GM21423 (cell line): Measurements from ENCODE around the gene TMEM219.

Source experiments
- ATAC-seq: cut with Tn5 transposase; IDR thresholded peaks from one replicate; pipeline ENCODE4 v1.9.1; 2021; ENCODE audit warnings: mild to moderate bottlenecking, moderate library complexity; ENCODE audit not compliant: unreplicated experiment

The TMEM219 gene

GRCh38 chr16:29978564-29979270 lies 16.8 kb downstream of the TMEM219 start:
- ATAC-seq, result no peak

DNA sequence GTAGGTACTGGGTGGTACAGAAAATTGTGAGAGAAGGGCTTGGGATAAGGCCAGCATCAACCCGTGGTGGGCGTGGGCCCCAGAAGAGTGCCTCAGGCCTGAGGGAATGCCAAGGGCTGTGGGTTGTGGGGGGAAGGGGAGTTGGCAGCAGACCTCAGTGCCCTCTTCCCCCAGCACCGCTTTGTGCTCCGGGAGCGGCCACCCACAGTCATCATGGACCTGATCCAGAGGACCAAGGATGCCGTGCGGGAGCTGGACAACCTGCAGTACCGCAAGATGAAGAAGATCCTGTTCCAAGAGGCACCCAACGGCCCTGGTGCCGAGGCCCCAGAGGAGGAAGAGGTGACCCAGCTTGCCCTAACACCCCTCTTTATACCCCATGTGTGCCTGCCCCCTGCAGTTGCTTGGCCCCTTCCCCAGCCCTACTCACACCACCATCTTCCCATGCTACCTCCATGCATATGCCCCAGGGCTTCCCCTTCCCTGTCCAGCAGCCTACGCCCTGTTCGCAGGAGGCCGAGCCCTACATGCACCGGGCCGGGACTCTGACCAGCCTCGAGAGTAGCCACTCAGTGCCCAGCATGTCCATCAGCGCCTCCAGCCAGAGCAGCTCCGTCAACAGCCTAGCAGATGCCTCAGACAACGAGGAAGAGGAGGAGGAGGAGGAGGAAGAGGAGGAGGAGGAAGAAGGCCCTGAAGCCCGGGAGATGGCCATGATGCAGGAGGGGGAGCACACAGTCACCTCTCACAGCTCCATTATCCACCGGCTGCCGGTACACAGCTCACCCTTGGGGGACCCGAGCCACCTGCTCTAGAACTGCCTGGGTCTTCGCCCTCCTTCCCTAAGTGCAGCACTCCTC lies 20.9 kb downstream of the TMEM219 start:
- no peak for ATAC-seq

GRCh38 chr16:29983420-29984136 lies 21.7 kb downstream of the TMEM219 start:
- ATAC-seq, result no peak

- no peak for ATAC-seq
Observed at GRCh38 chr16:29984137-29984763, 22.4 kb downstream of the TMEM219 start.

- no peak for ATAC-seq
Observed at GRCh38 chr16:29984764-29985147, 22.9 kb downstream of the TMEM219 start.

- no peak for ATAC-seq
Observed at GRCh38 chr16:29985271-29985811, 23.5 kb downstream of the TMEM219 start.

DNA sequence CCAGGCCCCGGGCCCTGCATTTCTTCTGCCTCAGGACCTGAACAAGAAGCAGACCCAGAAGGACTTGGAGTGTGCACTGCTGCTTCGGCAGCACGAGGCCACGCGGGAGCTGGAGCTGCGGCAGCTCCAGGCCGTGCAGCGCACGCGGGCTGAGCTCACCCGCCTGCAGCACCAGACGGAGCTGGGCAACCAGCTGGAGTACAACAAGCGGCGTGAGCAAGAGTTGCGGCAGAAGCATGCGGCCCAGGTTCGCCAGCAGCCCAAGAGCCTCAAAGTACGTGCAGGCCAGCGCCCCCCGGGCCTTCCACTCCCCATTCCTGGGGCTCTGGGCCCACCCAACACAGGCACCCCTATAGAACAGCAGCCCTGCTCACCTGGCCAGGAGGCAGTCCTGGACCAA lies 24.4 kb downstream of the TMEM219 start:
- no peak for ATAC-seq

- ATAC-seq, result no peak
Observed at GRCh38 chr16:29986931-29987330, 25.1 kb downstream of the TMEM219 start.

- ATAC-seq, result no peak
Observed at GRCh38 chr16:29987371-29988085, 25.6 kb downstream of the TMEM219 start.

DNA sequence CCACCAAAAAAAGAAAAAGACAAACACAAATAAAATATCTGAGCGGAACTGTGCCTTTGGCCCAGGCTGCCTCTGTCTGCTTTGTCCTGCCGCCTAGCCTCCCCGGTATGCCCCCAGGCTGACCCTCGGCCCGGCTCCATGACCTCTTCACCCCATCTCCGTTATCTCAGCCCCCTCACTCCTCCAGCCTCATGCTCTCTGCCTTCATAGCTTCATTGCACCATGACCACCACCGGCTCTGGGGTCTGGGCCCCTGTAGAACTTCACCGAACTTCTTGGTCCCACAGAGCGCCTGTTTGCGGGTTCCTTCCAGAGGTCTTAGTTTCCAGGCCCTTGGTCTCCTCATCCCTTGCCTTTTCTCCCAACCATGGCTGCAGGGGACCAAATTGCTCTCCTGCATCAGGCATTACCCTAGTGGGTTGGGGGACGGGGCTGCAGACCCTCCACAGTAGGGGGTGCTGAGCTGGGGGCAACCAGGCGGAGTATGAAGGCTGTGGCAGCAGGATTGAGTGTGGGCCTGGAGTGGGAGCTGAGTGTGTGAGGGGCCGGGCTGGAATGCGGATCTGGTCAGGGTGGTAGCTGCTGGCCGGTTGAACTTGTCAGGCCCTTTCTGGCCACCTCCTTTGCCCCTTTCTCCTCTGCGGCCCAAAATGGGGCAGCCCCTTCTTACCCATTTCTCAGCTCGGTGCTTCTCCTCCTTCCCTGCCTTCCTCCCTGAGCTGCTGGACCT lies 26.6 kb downstream of the TMEM219 start:
- no peak for ATAC-seq

DNA sequence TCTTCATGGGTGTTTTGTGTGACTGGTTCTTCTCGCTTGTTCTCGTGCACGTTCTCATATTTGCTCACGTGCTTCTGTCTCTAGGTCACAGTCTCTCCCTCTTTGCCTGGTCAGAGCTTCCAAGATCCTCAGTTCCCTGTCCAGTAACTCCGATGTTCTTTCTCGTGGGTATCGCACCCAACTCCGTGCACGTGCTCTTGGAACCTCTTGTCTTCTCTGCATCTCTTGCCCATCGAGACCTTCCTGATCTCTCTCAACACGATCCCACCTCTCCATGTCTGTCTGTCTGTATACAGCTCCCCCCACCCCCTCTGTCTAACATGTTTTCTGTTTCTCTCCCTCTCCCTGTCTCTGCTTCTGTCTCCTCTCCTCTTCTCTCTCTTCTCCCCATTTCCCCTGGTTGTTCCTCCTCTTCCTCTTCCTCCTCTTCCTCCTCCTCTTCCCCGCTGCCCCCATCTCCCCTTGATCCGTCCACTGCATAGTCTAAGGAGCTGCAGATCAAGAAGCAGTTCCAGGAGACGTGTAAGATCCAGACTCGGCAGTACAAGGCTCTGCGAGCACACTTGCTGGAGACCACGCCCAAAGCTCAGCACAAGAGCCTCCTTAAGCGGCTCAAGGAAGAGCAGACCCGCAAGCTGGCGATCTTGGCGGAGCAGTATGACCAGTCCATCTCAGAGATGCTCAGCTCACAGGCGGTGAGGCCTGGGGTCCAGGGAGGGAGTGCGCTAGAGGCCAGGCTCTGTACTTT lies 27.4 kb downstream of the TMEM219 start:
- ATAC-seq, result no peak

GRCh38 chr16:29990034-29990433 lies 28.2 kb downstream of the TMEM219 start:
- no peak for ATAC-seq

- no peak for ATAC-seq
Observed at GRCh38 chr16:29990883-29991570, 29.1 kb downstream of the TMEM219 start.

DNA sequence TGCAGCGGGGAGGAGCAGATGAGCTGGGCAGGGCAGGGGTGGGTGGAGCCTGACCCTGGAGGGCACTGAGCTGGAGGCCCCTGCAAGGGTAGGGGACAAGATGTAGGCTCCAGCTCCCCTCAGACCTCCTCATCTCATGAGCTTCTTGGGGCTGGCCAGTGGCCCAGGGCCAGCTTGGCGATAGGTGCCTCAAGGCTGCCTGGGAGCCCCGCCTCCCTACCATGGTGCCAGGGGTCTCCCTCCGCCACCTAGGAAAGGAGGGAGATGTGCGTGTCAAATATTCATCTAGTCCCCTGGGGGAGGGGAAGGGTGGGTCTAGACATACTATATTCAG lies 29.7 kb downstream of the TMEM219 start:
- no peak for ATAC-seq

DNA sequence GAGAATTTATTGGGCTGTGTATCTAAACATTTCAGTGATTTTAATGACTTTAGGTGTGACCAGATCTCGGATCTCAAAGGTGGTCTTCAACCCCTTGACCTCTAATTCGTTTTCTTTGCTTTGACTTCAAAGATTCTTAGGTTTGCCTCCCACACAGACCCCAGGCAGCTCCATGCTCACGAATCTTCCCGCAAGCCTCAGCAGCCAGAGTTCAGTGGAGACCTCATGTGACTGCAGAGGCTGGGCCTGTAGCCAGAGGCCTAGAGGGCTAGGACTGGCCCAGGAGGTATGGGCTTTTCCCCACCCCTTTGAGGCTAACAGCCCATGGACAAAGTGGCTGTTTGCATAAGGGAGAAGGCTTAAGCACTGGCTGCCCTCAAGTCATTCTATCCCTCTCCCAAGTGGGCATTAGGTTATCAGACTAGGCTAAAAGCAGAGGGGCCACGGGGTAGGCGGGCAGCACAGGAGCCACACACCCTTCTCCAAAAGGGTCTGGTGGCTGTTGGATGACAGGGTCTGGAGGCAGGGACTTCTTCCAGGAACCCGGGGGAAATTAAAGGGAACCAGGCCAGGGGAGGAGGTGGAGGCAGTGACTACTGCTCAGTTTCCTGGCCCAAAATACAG lies 30.6 kb downstream of the TMEM219 start:
- ATAC-seq, result no peak

- no peak for ATAC-seq
Observed at GRCh38 chr16:29993191-29993902, 31.5 kb downstream of the TMEM219 start.

DNA sequence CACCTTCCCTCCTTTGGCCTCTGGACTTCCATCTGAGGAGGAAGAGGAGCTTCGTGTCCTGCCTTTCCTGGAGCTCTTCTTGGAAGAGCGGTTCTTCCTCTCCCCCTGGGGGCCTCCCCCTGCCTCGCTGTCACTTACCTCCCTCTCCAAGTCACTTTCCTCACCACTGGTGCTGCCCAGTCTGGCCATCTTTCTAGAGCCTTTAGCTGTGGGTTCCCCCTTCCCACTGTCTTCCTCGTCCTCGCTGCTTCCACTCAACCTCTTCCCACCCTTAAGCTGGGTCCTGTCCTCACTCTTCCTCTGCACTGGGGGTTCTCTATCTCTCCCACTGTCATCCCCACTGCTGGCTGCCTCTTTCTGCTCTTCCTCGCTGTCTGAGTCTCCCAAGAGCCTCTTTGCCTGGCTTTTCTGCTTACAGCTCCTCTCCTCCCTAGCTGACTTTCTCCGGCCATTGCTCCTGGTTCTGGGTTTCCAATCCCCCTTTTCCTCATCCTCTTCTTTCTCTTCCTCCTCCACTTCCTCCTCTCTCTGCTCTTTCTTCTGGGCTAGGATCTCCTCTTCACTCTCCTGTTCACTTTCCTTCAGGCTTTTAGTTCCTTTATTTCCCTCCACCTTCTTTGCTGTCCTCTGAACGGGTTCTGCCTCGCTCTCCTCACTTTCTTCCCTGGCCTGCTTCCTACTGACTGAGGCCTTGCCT lies 32.2 kb downstream of the TMEM219 start:
- no peak for ATAC-seq
